ENCODE results near the gene TUT1.
A peak's percentile ranks its signal among the peaks of the same experiment; 100 is the strongest.
"Not testable (repeated sequence)": the region's sequence is repeated elsewhere in the genome, so short reads cannot be mapped to it uniquely, and the experiment has no call there.

Gene TUT1, protein sequence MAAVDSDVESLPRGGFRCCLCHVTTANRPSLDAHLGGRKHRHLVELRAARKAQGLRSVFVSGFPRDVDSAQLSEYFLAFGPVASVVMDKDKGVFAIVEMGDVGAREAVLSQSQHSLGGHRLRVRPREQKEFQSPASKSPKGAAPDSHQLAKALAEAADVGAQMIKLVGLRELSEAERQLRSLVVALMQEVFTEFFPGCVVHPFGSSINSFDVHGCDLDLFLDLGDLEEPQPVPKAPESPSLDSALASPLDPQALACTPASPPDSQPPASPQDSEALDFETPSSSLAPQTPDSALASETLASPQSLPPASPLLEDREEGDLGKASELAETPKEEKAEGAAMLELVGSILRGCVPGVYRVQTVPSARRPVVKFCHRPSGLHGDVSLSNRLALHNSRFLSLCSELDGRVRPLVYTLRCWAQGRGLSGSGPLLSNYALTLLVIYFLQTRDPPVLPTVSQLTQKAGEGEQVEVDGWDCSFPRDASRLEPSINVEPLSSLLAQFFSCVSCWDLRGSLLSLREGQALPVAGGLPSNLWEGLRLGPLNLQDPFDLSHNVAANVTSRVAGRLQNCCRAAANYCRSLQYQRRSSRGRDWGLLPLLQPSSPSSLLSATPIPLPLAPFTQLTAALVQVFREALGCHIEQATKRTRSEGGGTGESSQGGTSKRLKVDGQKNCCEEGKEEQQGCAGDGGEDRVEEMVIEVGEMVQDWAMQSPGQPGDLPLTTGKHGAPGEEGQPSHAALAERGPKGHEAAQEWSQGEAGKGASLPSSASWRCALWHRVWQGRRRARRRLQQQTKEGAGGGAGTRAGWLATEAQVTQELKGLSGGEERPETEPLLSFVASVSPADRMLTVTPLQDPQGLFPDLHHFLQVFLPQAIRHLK

DNA sequence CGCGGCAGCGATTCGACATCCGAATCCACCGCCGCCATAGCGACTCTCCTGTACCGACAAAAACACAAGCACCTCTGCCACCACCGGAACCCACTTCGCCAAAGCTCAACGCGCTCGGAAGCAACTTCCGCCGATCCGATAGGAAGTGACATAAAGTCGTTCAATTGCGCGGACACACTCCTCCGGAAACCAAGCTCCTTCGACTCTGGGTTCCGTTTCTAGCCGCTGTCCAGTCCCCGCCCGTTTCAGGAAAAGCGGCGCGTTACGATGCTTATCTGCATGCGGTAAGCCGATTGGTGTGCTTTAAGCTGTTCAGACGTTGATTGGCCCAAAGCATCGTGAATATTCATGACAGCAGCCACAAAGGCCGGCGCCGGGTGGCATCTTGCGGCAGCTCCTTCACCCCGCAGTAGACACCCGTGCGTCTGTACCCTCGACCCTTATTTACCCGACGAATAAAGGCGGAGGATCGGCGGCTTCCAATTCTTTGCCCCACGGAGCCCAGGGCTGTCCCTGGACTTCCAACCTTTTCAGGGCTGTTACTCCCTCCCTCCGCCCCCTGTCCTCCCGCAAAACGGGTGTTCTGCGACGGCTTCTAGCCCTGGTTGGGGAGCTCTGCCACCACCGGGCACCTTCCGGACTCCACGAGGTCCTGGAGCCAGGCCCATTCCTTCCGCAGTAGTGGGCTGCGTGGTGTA lies at the start of gene TUT1:
Gene TUT1 (minus strand): TSS at position 76 of the 698 bp plus-strand sequence. CDS start 38 bp downstream, at position 38.
- H3K27me3 ChIP-seq (ENCODE audit: insufficient read depth, low read length), result no peaks in the 10 kb centered on the region
- peak within 1 kb of the TSS; percentile 95 for H3K4me3 ChIP-seq (ENCODE audit: low read length)
- peaks cover 51% of the 10 kb centered on the region for H3K36me3 ChIP-seq (ENCODE audit: insufficient read depth, low read length)
- H3K9me3 ChIP-seq (ENCODE audit: low read length), result no peaks in the 10 kb centered on the region
- H2AFZ ChIP-seq (ENCODE audit: low read depth, low read length), result peak within 1 kb of the TSS; percentile 66
- peaks cover 23% of the 10 kb centered on the region for H3K4me1 ChIP-seq (ENCODE audit: insufficient read depth, low read length)

DNA sequence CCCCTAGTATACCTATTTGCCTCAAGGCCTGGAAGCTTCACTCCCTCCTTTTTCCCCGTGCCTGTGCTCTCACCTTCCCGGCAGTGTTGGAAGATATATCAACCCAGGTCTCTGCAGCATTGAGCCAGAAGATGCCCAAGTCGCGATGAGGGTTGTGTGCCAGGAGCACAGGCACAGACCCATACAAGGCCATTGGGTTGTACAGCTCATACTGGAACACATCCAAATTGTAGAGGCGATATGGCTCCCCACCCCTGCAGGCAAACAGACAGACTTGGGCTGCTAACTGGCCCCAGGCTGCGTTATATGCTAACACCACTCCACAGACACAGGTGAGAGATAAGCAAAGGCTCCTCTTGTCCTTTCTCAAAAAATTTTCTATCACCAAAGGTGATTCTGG lies 41.2 kb upstream of the TUT1 start:
- H3K36me3 ChIP-seq (ENCODE audit: insufficient read depth, low read length), result peaks cover 78% of the 10 kb centered on the region
- H2AFZ ChIP-seq (ENCODE audit: low read depth, low read length), result no peak overlapping the region
- H3K4me1 ChIP-seq (ENCODE audit: insufficient read depth, low read length), result no peaks in the 10 kb centered on the region
- no peak overlapping the region for H3K4me3 ChIP-seq (ENCODE audit: low read length)
- no peaks in the 10 kb centered on the region for H3K27me3 ChIP-seq (ENCODE audit: insufficient read depth, low read length)
- no peaks in the 10 kb centered on the region for H3K9me3 ChIP-seq (ENCODE audit: low read length)

DNA sequence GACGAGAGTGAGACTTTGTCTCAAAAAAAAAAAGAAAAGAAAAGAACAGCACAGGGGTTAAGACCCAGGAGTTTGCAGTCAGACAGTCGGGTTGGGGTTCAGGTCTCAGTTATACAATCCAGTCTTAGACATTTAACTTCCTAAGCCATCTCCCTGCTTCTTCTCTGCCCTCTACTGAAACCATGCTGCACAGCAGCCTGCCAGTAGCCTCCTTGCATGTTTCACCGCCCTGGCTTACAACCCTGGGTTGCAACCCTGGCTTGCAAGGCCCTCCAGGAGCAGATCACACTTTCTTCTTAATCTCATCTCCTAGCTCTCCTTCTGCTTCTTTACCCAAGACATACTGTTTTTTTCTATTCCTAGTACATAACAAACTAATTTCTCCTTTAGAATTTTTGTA lies 36.4 kb upstream of the TUT1 start:
- Histone ChIP-seq H3K4me1 (ENCODE audit: insufficient read depth, low read length) (no peaks in the 10 kb centered on the region), H3K4me3 (ENCODE audit: low read length) (no peak overlapping the region), H3K9me3 (ENCODE audit: low read length) (no peaks in the 10 kb centered on the region), H3K36me3 (ENCODE audit: insufficient read depth, low read length) (peaks cover 69% of the 10 kb centered on the region), H3K27me3 (ENCODE audit: insufficient read depth, low read length) (no peaks in the 10 kb centered on the region), H2AFZ (ENCODE audit: low read depth, low read length) (no peak overlapping the region)

DNA sequence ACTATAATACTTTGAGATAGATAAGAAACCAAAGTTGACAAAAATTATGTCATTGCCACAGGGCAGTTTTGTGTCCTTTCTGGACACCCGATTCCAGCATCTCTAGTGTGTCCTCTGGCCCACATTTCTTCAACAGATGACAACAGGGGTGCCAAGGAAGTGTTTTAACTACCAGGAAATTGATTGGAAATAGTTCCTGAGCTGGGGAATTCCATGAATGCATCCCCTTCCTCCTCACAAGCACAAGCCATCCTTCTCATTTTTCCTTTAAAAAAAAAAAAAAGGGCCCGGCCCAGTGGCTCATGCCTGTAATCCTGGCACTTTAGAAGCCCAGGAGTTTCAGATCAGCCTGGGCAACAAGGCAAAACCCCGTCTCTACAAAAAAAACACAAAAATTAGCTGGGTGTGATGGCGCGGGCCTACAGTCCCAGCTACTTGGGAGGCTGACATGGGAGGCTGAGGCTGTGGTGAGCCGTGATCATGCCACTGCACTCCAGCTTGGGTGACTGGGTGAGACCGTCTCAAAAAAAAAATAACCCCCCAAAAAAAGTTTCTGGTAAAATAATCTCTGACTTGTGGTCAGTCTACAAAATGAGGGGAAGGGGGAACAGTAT lies 31.3 kb upstream of the TUT1 start:
- Histone ChIP-seq H2AFZ (ENCODE audit: low read depth, low read length) (peak overlapping the region; percentile 27), H3K36me3 (ENCODE audit: insufficient read depth, low read length) (peaks cover 28% of the 10 kb centered on the region), H3K27me3 (ENCODE audit: insufficient read depth, low read length) (no peaks in the 10 kb centered on the region), H3K9me3 (ENCODE audit: low read length) (no peaks in the 10 kb centered on the region), H3K4me3 (ENCODE audit: low read length) (peak overlapping the region; percentile 82), H3K4me1 (ENCODE audit: insufficient read depth, low read length) (peaks cover 11% of the 10 kb centered on the region)

DNA sequence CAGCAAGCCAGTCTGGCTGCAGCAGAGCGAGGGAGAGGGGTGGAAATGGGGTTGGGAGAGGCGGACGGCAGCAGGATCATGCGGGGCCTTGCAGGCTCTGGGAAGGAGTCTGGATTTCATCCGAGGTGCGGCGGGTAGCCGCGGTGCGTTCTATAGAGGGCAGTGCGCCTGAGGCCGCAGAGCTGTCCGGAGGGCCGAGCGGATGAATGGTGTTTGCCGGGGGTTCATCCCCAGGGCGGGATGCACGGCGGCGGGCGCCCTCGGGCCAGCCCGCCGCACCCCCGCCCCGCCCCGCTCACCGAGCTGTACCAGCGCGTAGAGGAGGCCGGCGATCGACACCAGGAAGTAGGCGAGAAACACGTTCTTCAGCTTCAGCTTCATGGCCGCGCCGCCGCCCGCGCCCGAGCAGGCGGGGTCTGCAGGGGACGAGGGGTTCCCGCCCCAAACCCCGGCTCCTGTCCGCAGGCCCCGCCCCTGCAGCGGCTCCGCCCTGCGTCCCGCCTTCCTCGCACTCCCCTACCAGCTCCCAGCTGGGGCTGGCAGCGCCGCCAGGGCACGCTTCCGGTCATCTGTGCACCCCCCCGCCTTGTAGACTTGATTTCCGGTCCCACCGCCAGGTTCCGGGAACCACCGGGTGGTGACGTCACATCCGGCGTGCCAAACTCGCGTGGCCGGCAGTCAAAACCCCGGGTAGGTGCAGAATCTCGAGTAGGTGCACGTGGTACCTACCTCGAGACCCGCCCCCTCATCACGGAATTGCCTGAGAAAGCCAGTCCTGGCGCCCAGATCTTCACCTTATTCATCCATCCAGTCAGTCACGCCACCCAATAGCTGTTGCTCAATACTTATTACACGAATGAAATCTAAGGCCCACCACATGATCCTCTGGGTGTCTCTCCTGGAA lies 30.5 kb upstream of the TUT1 start, which contains the start of gene B3GAT3:
Gene B3GAT3 (minus strand): TSS at position 420 of the 904 bp plus-strand sequence. CDS start 39 bp downstream, at position 381.
- H3K4me3 ChIP-seq (ENCODE audit: low read length), result peak within 1 kb of the TSS; percentile 82
- no peaks in the 10 kb centered on the region for H3K9me3 ChIP-seq (ENCODE audit: low read length)
- H3K36me3 ChIP-seq (ENCODE audit: insufficient read depth, low read length), result peaks cover 29% of the 10 kb centered on the region
- H2AFZ ChIP-seq (ENCODE audit: low read depth, low read length), result peak within 1 kb of the TSS; percentile 27
- no peaks in the 10 kb centered on the region for H3K27me3 ChIP-seq (ENCODE audit: insufficient read depth, low read length)
- H3K4me1 ChIP-seq (ENCODE audit: insufficient read depth, low read length), result peaks cover 11% of the 10 kb centered on the region

DNA sequence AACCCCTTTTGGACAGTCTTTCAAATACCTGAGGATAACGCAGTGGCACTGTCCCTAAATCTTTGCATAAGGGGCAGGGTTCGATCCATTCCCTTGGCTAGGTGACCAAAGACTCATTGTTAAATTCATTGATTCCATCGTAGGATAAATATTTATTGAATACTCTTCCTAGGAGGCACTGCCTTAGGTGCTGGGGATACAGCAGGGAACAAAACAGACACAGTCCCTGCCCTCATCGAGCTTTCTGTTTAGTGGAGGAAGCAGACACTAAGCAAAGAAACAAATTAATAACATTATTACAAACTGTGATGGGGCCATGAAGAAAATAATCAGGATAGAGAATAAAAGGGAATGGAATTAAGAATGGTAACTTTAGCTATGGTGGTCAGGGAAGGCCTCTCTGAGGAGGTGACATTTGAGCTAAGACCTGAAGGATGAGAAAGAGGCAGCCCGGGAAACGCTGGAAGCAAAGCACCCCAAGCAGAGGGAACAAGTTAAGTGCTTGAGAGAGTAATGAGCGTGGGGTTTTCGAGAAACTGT lies 29.8 kb upstream of the TUT1 start:
- Histone ChIP-seq H3K27me3 (ENCODE audit: insufficient read depth, low read length) (no peaks in the 10 kb centered on the region), H3K4me3 (ENCODE audit: low read length) (peak overlapping the region; percentile 82), H3K9me3 (ENCODE audit: low read length) (no peaks in the 10 kb centered on the region), H3K36me3 (ENCODE audit: insufficient read depth, low read length) (peaks cover 29% of the 10 kb centered on the region), H3K4me1 (ENCODE audit: insufficient read depth, low read length) (peaks cover 11% of the 10 kb centered on the region), H2AFZ (ENCODE audit: low read depth, low read length) (no peak overlapping the region)

DNA sequence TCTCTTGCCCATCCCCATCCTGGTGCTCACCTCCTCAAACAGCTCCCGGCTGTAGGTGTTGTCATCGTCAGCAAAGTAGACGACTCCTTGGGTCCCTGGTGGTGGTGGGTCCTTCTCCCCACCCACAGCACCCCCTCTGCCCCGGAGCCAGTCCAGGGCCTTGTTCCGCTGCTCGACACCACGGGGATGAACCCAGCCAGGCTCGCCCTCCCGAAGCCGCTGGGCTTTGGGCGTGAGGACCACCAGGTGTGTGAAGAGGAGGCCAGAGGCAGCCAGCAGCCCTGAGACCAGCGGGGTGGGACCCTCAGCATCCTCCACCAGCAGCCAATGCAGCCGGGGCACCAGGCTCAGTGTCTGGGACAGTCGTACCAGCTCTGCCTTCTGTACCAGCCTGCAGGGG lies 25.6 kb upstream of the TUT1 start:
- not testable (repeated sequence) for H3K9me3 ChIP-seq (ENCODE audit: low read length); H3K27me3 ChIP-seq (ENCODE audit: insufficient read depth, low read length); H3K4me3 ChIP-seq (ENCODE audit: low read length); H2AFZ ChIP-seq (ENCODE audit: low read depth, low read length)
- Histone ChIP-seq H3K4me1 (ENCODE audit: insufficient read depth, low read length) (peaks cover 15% of the 10 kb centered on the region), H3K36me3 (ENCODE audit: insufficient read depth, low read length) (peaks cover 17% of the 10 kb centered on the region)

DNA sequence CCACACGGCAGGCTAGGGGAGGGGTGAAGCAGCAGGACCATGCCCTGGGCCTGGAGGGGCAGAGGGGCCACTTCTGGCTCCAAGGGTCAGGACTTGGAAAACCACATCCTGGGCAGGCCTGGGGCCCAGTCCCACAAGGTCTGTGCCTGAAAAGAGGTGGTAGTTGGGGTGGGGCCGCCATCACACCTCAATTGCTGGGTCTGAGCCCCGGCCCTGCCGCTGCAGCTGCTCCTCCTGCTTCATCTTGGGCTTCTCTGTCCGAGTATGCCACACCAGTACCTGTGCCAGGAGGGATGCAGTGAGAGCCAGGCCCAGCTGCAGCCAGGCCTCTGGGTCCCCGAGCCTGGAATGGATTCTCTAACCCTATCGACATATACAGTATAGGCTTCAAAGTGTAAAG lies 24.2 kb upstream of the TUT1 start:
- Histone ChIP-seq H3K36me3 (ENCODE audit: insufficient read depth, low read length) (peaks cover 17% of the 10 kb centered on the region), H2AFZ (ENCODE audit: low read depth, low read length) (no peak overlapping the region), H3K27me3 (ENCODE audit: insufficient read depth, low read length) (no peaks in the 10 kb centered on the region), H3K4me3 (ENCODE audit: low read length) (no peak overlapping the region), H3K4me1 (ENCODE audit: insufficient read depth, low read length) (peaks cover 19% of the 10 kb centered on the region), H3K9me3 (ENCODE audit: low read length) (no peaks in the 10 kb centered on the region)

DNA sequence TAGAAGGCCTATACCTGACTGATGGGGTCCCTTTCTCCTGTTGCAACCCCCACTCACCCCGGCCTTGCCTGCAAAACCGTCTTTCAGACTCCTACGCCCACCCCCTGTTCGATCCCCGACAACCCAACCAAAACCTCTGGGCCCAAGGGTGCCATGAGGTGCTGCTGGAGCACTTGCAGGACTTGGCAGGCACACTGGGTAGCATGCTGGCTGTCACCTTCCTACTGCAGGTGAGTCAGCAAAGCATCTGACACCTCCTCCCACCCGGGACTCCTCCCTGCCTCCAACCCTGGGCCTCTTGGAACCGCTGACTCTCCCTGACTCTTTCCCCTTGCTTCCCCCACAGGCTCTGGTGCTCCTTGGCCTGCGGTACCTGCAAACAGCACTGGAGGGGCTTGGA lies 23.0 kb upstream of the TUT1 start:
- Histone ChIP-seq H3K36me3 (ENCODE audit: insufficient read depth, low read length) (peaks cover 17% of the 10 kb centered on the region), H2AFZ (ENCODE audit: low read depth, low read length) (no peak overlapping the region), H3K27me3 (ENCODE audit: insufficient read depth, low read length) (no peaks in the 10 kb centered on the region), H3K9me3 (ENCODE audit: low read length) (no peaks in the 10 kb centered on the region), H3K4me1 (ENCODE audit: insufficient read depth, low read length) (peaks cover 19% of the 10 kb centered on the region), H3K4me3 (ENCODE audit: low read length) (no peak overlapping the region)

DNA sequence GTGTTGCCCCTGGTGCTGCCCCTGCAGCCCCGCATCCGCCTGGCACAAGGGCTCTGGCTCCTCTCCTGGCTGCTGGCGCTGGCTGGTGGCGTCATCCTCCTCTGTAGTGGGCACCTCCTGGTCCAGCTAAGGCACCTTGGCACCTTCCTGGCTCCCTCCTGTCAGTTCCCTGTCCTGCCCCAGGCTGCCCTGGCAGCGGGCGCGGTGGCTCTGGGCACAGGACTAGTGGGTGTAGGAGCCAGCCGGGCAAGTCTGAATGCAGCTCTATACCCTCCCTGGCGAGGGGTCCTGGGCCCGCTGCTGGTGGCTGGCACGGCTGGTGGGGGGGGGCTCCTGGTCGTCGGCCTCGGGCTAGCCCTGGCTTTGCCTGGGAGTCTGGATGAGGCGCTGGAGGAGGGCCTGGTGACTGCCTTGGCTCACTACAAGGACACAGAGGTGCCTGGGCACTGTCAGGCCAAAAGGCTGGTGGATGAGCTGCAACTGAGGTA lies 22.0 kb upstream of the TUT1 start:
- Histone ChIP-seq H3K9me3 (ENCODE audit: low read length) (no peaks in the 10 kb centered on the region), H2AFZ (ENCODE audit: low read depth, low read length) (no peak overlapping the region), H3K27me3 (ENCODE audit: insufficient read depth, low read length) (no peaks in the 10 kb centered on the region), H3K4me3 (ENCODE audit: low read length) (peak overlapping the region; percentile 53), H3K4me1 (ENCODE audit: insufficient read depth, low read length) (peaks cover 19% of the 10 kb centered on the region), H3K36me3 (ENCODE audit: insufficient read depth, low read length) (peaks cover 13% of the 10 kb centered on the region)

DNA sequence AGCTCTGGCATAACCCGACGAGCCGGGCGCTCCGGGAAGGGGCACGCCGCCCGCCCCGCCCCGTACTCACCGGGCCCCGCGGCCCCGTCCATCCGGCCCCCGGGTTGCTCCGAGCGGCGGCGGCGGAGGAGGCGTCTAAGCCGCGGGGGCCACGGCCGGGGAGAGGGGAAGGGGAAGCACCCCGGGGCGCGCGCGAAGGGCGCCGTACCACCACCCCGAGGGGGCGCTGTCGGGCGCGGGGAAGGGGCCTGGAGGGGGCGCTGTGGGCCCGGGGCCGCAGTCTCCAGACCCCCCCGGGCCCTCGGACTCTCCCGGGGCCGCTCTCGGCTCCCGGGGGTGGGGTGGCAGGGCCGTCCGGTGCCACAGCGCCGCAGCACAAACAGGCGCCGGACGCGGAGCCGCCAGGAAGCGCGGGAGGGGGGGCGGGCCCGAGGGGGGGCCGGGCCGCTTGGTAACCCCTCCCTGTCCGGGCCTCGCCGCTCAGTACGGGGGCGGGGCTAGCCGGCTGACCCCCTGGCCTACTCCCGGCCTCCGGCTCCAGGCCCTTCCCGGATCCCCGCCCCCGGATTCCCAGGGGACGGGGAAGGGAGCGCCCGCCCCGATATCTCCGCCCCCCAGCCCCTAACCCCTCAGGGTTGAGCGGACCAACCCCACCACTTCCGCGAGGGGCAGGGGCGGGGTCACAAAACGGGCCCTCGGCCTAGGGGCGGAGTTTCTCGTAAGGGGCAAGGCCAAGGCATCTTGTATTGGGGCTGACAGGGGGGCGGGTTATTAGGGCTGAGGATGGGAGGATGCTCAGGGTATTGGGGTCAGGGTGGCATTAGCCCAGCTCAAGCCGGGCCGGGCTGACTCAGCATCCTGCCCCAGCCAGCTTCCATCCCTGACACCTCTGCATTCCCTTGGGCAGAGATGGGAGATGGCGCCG lies 21.3 kb upstream of the TUT1 start, which contains the start of the genes EML3 and ROM1:
Gene EML3 (minus strand): TSS at position 410 of the 925 bp plus-strand sequence. CDS start 318 bp downstream, at position 92.
Gene ROM1 (plus strand): TSS at position 892 of the 925 bp plus-strand sequence. CDS start 25 bp downstream, at position 917.
- peaks cover 19% of the 10 kb centered on the region for H3K4me1 ChIP-seq (ENCODE audit: insufficient read depth, low read length)
- no peaks in the 10 kb centered on the region for H3K27me3 ChIP-seq (ENCODE audit: insufficient read depth, low read length)
- H3K4me3 ChIP-seq (ENCODE audit: low read length), result peak within 1 kb of the TSS; percentile 53
- no peaks in the 10 kb centered on the region for H3K9me3 ChIP-seq (ENCODE audit: low read length)
- peak within 1 kb of the TSS; percentile 71 for H2AFZ ChIP-seq (ENCODE audit: low read depth, low read length)
- H3K36me3 ChIP-seq (ENCODE audit: insufficient read depth, low read length), result peaks cover 13% of the 10 kb centered on the region
